Testis (tissue), 2 donors: ENCODE data around the gene RGS6.

Source experiments
- CTCF ChIP-seq, 3 experiments: fragments of 450-650 bp in 2 of 3; fragments of 200-600 bp in 1 of 3; sonication (generic) in 1 of 3; IDR thresholded peaks; one replicate each; pipeline ENCODE4 v1.5.1; 2016 to 2019; ENCODE audit warnings: antibody characterized with exemption in 3 of 3, mild to moderate bottlenecking in 2 of 3, moderate library complexity in 1 of 3
- POLR2A ChIP-seq: fragments of 450-650 bp; IDR thresholded peaks from one replicate; pipeline ENCODE4 v1.6.1; 2017; ENCODE audit warnings: antibody characterized with exemption, mild to moderate bottlenecking, moderate library complexity

GRCh38 chr14:72605096-72605920 lies 673.1 kb downstream of the RGS6 start:
- TF ChIP-seq CTCF (IDR thresholded peaks at IDR 0.05) (no peak), POLR2A (no peak)
